OCI-LY1 (cell line): ENCODE measurements around the gene NOC3L.

Experiments
- EZH2 ChIP-seq: fragments of 200-600 bp; sonication (generic), shearing (Covaris generic); IDR thresholded peaks from 2 replicates; pipeline ENCODE4 v1.8.0; 2017; ENCODE audit warnings: borderline replicate concordance, mixed run types, mild to moderate bottlenecking, antibody characterized with exemption, low read length, moderate library complexity, mixed read lengths
- TF ChIP-seq, protein P1 (sequence below): fragments of 200-600 bp; sonication (generic), shearing (Covaris generic); IDR thresholded peaks from 2 replicates; pipeline ENCODE4 v1.5.1; 2017; ENCODE audit warnings: mild to moderate bottlenecking, antibody characterized with exemption, low read length, moderate library complexity, mixed read lengths

DNA sequence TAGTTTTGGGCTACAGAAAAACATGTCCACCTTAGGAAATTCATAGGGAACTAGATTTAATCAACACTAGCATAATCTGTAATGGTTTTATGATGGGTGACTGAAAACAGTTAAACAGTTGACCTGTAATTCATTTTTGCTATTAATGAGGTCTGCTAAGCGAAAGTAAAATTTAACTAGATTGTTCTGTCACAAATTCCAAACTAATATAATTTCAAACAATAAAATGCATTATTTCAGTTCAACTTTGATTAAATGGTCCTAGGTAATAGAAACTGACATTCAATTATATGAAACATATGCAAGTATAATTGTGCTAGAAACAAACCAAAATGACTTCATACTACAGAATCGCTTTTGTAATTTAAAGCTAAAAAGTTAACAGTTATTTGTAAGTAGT, 6.9 kb downstream of the NOC3L start:
- TF ChIP-seq, protein P1, sequence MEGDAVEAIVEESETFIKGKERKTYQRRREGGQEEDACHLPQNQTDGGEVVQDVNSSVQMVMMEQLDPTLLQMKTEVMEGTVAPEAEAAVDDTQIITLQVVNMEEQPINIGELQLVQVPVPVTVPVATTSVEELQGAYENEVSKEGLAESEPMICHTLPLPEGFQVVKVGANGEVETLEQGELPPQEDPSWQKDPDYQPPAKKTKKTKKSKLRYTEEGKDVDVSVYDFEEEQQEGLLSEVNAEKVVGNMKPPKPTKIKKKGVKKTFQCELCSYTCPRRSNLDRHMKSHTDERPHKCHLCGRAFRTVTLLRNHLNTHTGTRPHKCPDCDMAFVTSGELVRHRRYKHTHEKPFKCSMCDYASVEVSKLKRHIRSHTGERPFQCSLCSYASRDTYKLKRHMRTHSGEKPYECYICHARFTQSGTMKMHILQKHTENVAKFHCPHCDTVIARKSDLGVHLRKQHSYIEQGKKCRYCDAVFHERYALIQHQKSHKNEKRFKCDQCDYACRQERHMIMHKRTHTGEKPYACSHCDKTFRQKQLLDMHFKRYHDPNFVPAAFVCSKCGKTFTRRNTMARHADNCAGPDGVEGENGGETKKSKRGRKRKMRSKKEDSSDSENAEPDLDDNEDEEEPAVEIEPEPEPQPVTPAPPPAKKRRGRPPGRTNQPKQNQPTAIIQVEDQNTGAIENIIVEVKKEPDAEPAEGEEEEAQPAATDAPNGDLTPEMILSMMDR: no peak
- no peak for TF ChIP-seq EZH2
